GM12891 (cell line): ENCODE measurements around the gene C1GALT1C1.
A peak's percentile ranks its signal among the peaks of the same experiment; 100 is the strongest.

Experiments used
- DNase-seq: peaks from one replicate; pipeline ENCODE4 v3.0.0; 2011; ENCODE audit warnings: low spot score; ENCODE audit not compliant: insufficient read length
- FAIRE-seq: peaks from 2 replicates; lab custom pipeline; 2011; peaks lifted over from hg19 to GRCh38; lab: Jason Lieb, UNC
- PAX5 ChIP-seq: IDR thresholded peaks from 2 replicates; pipeline ENCODE4 v1.6.1; 2011; ENCODE audit warnings: low read length, moderate library complexity, mild to moderate bottlenecking; ENCODE audit not compliant: insufficient read depth, severe bottlenecking
- POLR2A ChIP-seq: IDR thresholded peaks from 2 replicates; pipeline ENCODE4 v1.6.1; 2011; ENCODE audit warnings: low read depth, low read length, control low read depth
- POLR2AphosphoS5 ChIP-seq: IDR thresholded peaks from 2 replicates; pipeline ENCODE4 v1.6.1; 2011; ENCODE audit warnings: low read depth, low read length, control low read depth
- POU2F2 ChIP-seq: IDR thresholded peaks from 2 replicates; pipeline ENCODE4 v1.6.1; 2011; ENCODE audit warnings: low read depth, mild to moderate bottlenecking, control low read depth, low read length, moderate library complexity
- SPI1 ChIP-seq: IDR thresholded peaks from 2 replicates; pipeline ENCODE4 v1.6.1; 2011; ENCODE audit warnings: low read depth, low read length, control low read depth
- TAF1 ChIP-seq: IDR thresholded peaks from 2 replicates; pipeline ENCODE4 v1.6.1; 2011; ENCODE audit warnings: low read depth, low read length, control low read depth

The C1GALT1C1 gene

GRCh38 chrX:120603707-120604360 lies 26.0 kb downstream of the C1GALT1C1 start, which contains the start of gene MCTS1:
Gene MCTS1 (plus strand): TSS chrX:120604101. CDS start chrX:120604237, 136 bp downstream.
- DNase-seq (peak; percentile 17), FAIRE-seq (peak; percentile 93)
- TF ChIP-seq POU2F2: peak; percentile 26; the same call in 1 of the 2 replicates
- TF ChIP-seq POLR2AphosphoS5: 0 out of 2 replicates have a peak, but pooled peaks have one; percentile 52
- TF ChIP-seq POLR2A: peak; percentile 46
- TF ChIP-seq SPI1: 0 out of 2 replicates have a peak, but pooled peaks have one; percentile 34
- TF ChIP-seq TAF1: peak; percentile 66
- TF ChIP-seq PAX5: no peak

GRCh38 chrX:120585702-120586101 lies 44.2 kb downstream of the C1GALT1C1 start:
- DNase-seq: no peak
- no peak for FAIRE-seq
- TF ChIP-seq PAX5: no peak
- no peak for TF ChIP-seq POLR2A
